Smooth muscle cell (in vitro differentiated cells): Measurements from ENCODE around the gene KIF24. TPM values are rescaled to one million over a fixed set of nuclear protein-coding genes. Genes with fewer than 3 reads are reported as not detected.

ENCODE experiments used
- DNase-seq: peaks from one replicate; lab custom pipeline; 2025; ENCODE audit not compliant: unreplicated experiment; lab: John Stamatoyannopoulos, UW
- H2AFZ ChIP-seq: fragments of 200-600 bp; sonication (generic); 2 replicates; pipeline ENCODE4 v1.6.0; 2016; ENCODE audit warnings: antibody characterized with exemption, low read depth, mild to moderate bottlenecking
- H3F3A ChIP-seq: fragments of 200-600 bp; sonication (generic); 2 replicates; pipeline ENCODE4 v1.6.0; 2017; ENCODE audit warnings: antibody characterized with exemption, low read depth
- H3K27ac ChIP-seq: fragments of 200-600 bp; sonication (generic); 2 replicates; pipeline ENCODE4 v1.5.1; 2016; ENCODE audit warnings: low read depth, mild to moderate bottlenecking
- H3K27me3 ChIP-seq: fragments of 200-600 bp; sonication (generic); 2 replicates; pipeline ENCODE4 v1.6.1; 2016; ENCODE audit warnings: low read depth, mild to moderate bottlenecking
- H3K36me3 ChIP-seq: fragments of 200-600 bp; sonication (generic); 2 replicates; pipeline ENCODE4 v1.5.1; 2016; ENCODE audit warnings: low read depth
- H3K4me1 ChIP-seq: fragments of 200-600 bp; sonication (generic); 2 replicates; pipeline ENCODE4 v1.5.1; 2016; ENCODE audit warnings: low read depth
- H3K4me2 ChIP-seq: fragments of 200-600 bp; sonication (generic); 2 replicates; pipeline ENCODE4 v1.6.0; 2016; ENCODE audit warnings: mild to moderate bottlenecking
- H3K4me3 ChIP-seq: fragments of 200-600 bp; sonication (generic); 2 replicates; pipeline ENCODE4 v1.5.1; 2016; ENCODE audit warnings: mild to moderate bottlenecking
- H3K79me2 ChIP-seq: fragments of 200-600 bp; sonication (generic); 2 replicates; pipeline ENCODE4 v1.6.0; 2016; ENCODE audit warnings: low read depth, mild to moderate bottlenecking
- H3K9ac ChIP-seq: fragments of 200-600 bp; sonication (generic); 2 replicates; pipeline ENCODE4 v1.6.0; 2016; ENCODE audit warnings: low read depth
- H3K9me3 ChIP-seq: fragments of 200-600 bp; sonication (generic); replicated peaks from 2 replicates; pipeline ENCODE4 v1.5.1; 2016; ENCODE audit warnings: low read depth
- H4K20me1 ChIP-seq: fragments of 200-600 bp; sonication (generic); 2 replicates; pipeline ENCODE4 v1.6.0; 2016; ENCODE audit warnings: low read depth
- CTCF ChIP-seq: fragments of 200-600 bp; sonication (generic); IDR thresholded peaks from 2 replicates; pipeline ENCODE4 v1.5.1; 2017; ENCODE audit warnings: borderline replicate concordance, mild to moderate bottlenecking, antibody characterized with exemption; ENCODE audit not compliant: insufficient read depth, poor library complexity, severe bottlenecking
- WGBS: methylation state at CpG from one replicate; pipeline ENCODE4 v1.1.7; 2016; ENCODE audit warnings: low lambda C conversion rate; 5-methylcytosine and 5-hydroxymethylcytosine counted together
- polyA plus RNA-seq: library from polyadenylated mRNA; unstranded; fragments of >200 nt; fragmentation: Nextera tagmentation; extraction: Ambion mirVana; gene quantifications from 2 replicates; pipeline ENCODE4 v1.2.1, GENCODE V29; 2016
- total RNA-seq: library from RNA; depleted of rRNA; stranded (reverse); fragments of >200 nt; gene quantifications from 2 replicates; pipeline ENCODE4 v1.2.3, GENCODE V29; 2014

KIF24 gene
- total and polyA plus RNA-seq, 2 experiments from 2014 or later = 0.51 to 1.2 TPM

DNA sequence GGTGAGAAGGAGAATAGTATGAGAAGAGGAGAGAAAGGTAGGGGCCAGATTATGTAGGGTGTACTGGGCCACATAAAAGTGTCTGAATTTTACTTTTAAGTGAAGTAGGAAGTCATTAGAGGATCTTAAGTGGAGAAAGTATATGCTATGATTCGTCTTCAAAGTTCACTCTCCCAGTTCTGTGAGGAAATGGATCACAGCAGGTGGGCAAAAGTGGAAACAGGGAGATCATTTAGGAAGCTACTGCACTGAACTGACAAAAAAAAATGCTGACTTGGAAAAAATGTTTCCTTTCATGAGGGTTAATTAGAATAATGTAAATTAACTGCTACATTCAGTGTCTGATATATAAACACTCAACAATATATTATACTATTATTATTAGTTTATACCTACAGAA, 2.4 kb downstream of the KIF24 start:
- Histone ChIP-seq H3K27ac (no peak overlapping the region), H3K9ac (no peak overlapping the region), H3K4me3 (no peak overlapping the region), H2AFZ (no peak overlapping the region), H3K4me1 (peaks cover 8% of the 10 kb centered on the region), H3K79me2 (peaks cover 7% of the 10 kb centered on the region), H3K4me2 (no peak overlapping the region), H4K20me1 (no peaks in the 10 kb centered on the region), H3K27me3 (no peaks in the 10 kb centered on the region), H3K36me3 (no peaks in the 10 kb centered on the region), H3F3A (peaks cover 6% of the 10 kb centered on the region), H3K9me3 (no peaks in the 10 kb centered on the region)
- TF ChIP-seq CTCF = no peak
- WGBS = 71% methylated on average over 1 of the region's 1 CpG
- DNase-seq = no peak

DNA sequence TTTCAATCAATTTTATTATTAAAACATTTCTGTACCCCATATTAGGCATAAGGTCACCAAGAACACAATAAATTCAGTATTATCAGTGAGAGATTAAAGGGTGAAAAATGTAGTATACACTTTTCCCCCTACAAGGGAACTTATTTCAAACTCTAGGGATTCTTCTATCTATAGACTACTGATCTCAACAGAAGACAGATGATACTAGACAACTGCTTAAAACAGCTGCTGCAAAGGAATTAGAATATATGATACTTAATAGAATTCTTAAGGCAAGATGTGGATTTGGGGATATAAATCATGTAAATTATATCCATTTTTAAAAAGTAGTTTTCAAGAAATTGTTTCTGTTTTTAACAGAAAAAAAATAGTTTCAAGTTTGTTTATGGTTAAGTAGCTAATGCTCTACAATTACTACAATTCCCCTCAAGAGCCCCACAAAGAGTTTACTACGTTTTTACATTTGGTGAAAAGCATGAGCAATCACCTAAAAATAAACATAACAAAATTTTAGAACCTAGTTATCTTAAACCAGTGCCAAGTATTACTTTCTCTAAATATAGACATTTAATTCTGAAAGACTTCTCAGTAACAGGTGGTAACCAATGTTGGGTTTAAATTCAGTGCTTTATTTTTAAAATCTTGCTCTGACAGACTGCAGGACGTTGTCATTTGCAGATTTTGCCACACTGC, 6.0 kb downstream of the KIF24 start:
- TF ChIP-seq CTCF = no peak
- H3K27me3 ChIP-seq = no peaks in the 10 kb centered on the region
- H3K4me1 ChIP-seq = peaks cover 4% of the 10 kb centered on the region
- H3K9me3 ChIP-seq = no peaks in the 10 kb centered on the region
- no peak overlapping the region for H3K27ac ChIP-seq
- H3K4me3 ChIP-seq = no peak overlapping the region
- H3K9ac ChIP-seq = no peak overlapping the region
- no peak overlapping the region for H3K4me2 ChIP-seq
- no peaks in the 10 kb centered on the region for H4K20me1 ChIP-seq
- WGBS = 84% methylated on average over 2 of the region's 2 CpGs
- no peaks in the 10 kb centered on the region for H3F3A ChIP-seq
- DNase-seq = no peak
- no peak overlapping the region for H2AFZ ChIP-seq
- H3K36me3 ChIP-seq = no peaks in the 10 kb centered on the region
- peaks cover 7% of the 10 kb centered on the region for H3K79me2 ChIP-seq

DNA sequence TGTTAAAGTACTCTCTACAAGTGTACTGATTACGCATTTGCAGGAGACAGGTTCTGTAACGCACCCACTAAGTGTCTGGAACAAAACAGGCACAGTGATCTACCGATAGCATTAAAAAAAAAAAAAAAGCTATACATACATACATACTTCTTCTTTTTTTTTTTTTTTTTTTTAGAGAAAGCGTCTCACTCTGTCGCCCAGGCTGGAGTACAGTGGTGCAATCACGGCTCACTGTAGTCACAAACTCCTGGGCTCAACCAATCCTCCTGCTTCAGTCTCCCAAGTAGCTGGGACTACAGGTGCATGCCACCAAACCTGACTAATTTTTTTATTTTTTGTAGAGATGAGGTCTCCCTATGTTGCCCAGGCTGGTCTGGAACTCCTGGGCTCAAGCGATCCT, 7.6 kb downstream of the KIF24 start:
- WGBS = 98% methylated on average over 7 of the region's 7 CpGs
- no peak overlapping the region for H3K27ac ChIP-seq
- no peaks in the 10 kb centered on the region for H4K20me1 ChIP-seq
- H3K4me2 ChIP-seq = no peak overlapping the region
- no peak overlapping the region for H3K4me3 ChIP-seq
- H3K79me2 ChIP-seq = no peaks in the 10 kb centered on the region
- H3K36me3 ChIP-seq = no peaks in the 10 kb centered on the region
- no peaks in the 10 kb centered on the region for H3K27me3 ChIP-seq
- H3K9me3 ChIP-seq = no peaks in the 10 kb centered on the region
- no peak for DNase-seq
- H3K9ac ChIP-seq = no peak overlapping the region
- H3K4me1 ChIP-seq = no peaks in the 10 kb centered on the region
- no peaks in the 10 kb centered on the region for H3F3A ChIP-seq
- TF ChIP-seq CTCF = no peak
- no peak overlapping the region for H2AFZ ChIP-seq

- no peak for TF ChIP-seq CTCF
Observed at GRCh38 chr9:34318163-34318790, 10.8 kb downstream of the KIF24 start.

More at GRCh38 chr9:34318163-34318790, 10.8 kb downstream of the KIF24 start:
- Histone ChIP-seq H3K36me3 (no peaks in the 10 kb centered on the region), H3K27ac (no peak overlapping the region), H3F3A (no peaks in the 10 kb centered on the region), H2AFZ (no peak overlapping the region), H3K4me1 (no peaks in the 10 kb centered on the region), H3K27me3 (no peaks in the 10 kb centered on the region), H3K4me3 (no peak overlapping the region), H3K9ac (no peak overlapping the region), H3K79me2 (no peaks in the 10 kb centered on the region), H3K4me2 (no peak overlapping the region), H4K20me1 (no peaks in the 10 kb centered on the region), H3K9me3 (no peaks in the 10 kb centered on the region)
- no peak for DNase-seq
- WGBS = 95% methylated on average over 44 of the region's 44 CpGs
